Heart left ventricle (tissue), 16 donors: Measurements from ENCODE around the gene VPS35L. TPM values are rescaled to one million over a fixed set of nuclear protein-coding genes. Genes with fewer than 3 reads are reported as not detected.

Experiments used
- ATAC-seq, 4 donors: fragments of 200-7000 bp; cut with Tn5 transposase; one replicate each; pipeline ENCODE4 v1.9.1; 2020 to 2022; ENCODE audit warnings: moderate library complexity in 4 of 4, mild to moderate bottlenecking in 3 of 4, moderate number of reproducible peaks in 1 of 4
- DNase-seq, 5 donors: peaks; one replicate each; pipeline ENCODE4 v3.0.0-alpha.2; 2020
- H3K27ac ChIP-seq, 12 donors: fragments of 200-600 bp; sonication (generic) in 4 of 12; one replicate each; pipeline versions ENCODE4 v1.5.0 to v1.8.0; 2016 to 2022; ENCODE audit warnings: mild to moderate bottlenecking in 2 of 12
- H3K27me3 ChIP-seq, 9 donors: fragments of 200-600 bp; sonication (generic) in 2 of 9; one replicate each; pipeline versions ENCODE4 v1.5.1 to v1.8.0; 2016 to 2022; ENCODE audit warnings: mild to moderate bottlenecking in 3 of 9
- H3K36me3 ChIP-seq, 9 donors: fragments of 200-600 bp; sonication (generic) in 2 of 9; one replicate each; pipeline versions ENCODE4 v1.5.0 to v1.8.0; 2018 to 2022; ENCODE audit warnings: mild to moderate bottlenecking in 2 of 9
- H3K4me1 ChIP-seq, 12 donors: fragments of 200-600 bp; sonication (generic) in 4 of 12; one replicate each; pipeline versions ENCODE4 v1.5.0 to v1.8.0; 2016 to 2022; ENCODE audit warnings: mild to moderate bottlenecking in 3 of 12
- H3K4me3 ChIP-seq, 12 donors: fragments of 200-600 bp; sonication (generic) in 4 of 12; one replicate each; pipeline versions ENCODE4 v1.5.0 to v1.8.0; 2017 to 2022; ENCODE audit warnings: mild to moderate bottlenecking in 9 of 12, moderate library complexity in 4 of 12
- H3K9me3 ChIP-seq, 12 donors: fragments of 200-600 bp; sonication (generic) in 4 of 12; one replicate each; pipeline versions ENCODE4 v1.5.0 to v1.8.0; 2016 to 2022; ENCODE audit warnings: mild to moderate bottlenecking in 1 of 12
- POLR2A ChIP-seq, 2 donors: fragments of 450-650 bp; IDR thresholded peaks; one replicate each; pipeline ENCODE4 v1.6.1; 2017; ENCODE audit warnings: antibody characterized with exemption in 2 of 2, mild to moderate bottlenecking in 2 of 2, moderate library complexity in 2 of 2
- WGBS, 4 donors: extraction: QIAGEN DNeasy Blood & Tissue Kit in 2 of 4; methylation state at CpG; one replicate each; pipeline versions ENCODE4 v1.1.5 to v1.1.7; 2013 to 2018; 5-methylcytosine and 5-hydroxymethylcytosine counted together
- intact Hi-C, 10 donors: fragments of 100-400 bp; cut with DNase I; formaldehyde crosslinking; loops; one replicate each; pipeline versions ENCODE4 v1.11.1 to v1.14.2; 2022
- polyA plus RNA-seq, 2 donors: library from polyadenylated mRNA; stranded (reverse); fragments of 200-250 nt; gene quantifications; one replicate each; pipeline ENCODE4 v1.2.3, GENCODE V29; 2013
- total RNA-seq, 9 donors: library from RNA; depleted of rRNA in 2 of 9; stranded (reverse); fragments of >200 nt in 2 of 9; fragmentation: NEBNext Ultra II Directional in 3 of 9; extraction: Animal tissue kit (Norgen Biotek cat#: 25700) in 3 of 9; gene quantifications; one replicate each; pipeline versions ENCODE4 v1.1.0 to v1.2.4, GENCODE V29; 2016 to 2023
- TF ChIP-seq, protein P1 (sequence below), 12 donors: fragments of 200-600 bp; sonication (generic) in 4 of 12; IDR thresholded peaks; one replicate each; pipeline versions ENCODE4 v1.5.0 to v1.8.0; 2018 to 2022; ENCODE audit warnings: antibody characterized with exemption in 12 of 12, mild to moderate bottlenecking in 5 of 12
- donor health status: ischemic (EF 13 %, LVEDD 7.1; RV severe dilation, severe dysfunction).
- donor health status: healthy with polysubstance abuse.
- donor health status: DM: no; HTN: yes; CAD: no.
- donor health status: DM: no; HTN: no; CAD: no.
- donor health status: ischemic (EF 25% LVEDD 6.9; RV normal size, moderate dysfunction).
- donor health status: ischemic (EF 25% LVEDD 5.7; RV mildly dilated, moderate dysfunction).
- donor health status: healthy.
- donor health status: DM: yes; HTN: yes; CAD: no.
- donor health status: ischemic (EF 35%, LVEDD 5.7; RV mildly dilated, moderate dysfunction).
- donor health status: nonischemic (EF 11% LVEDD 7.7; RV severe dilation, severe dysfunction).
- donor health status: DM: yes; HTN: yes; CAD: no.
- donor health status: PGD.
- donor health status: ischemic (EF 29% LVEDD 5.4; RV normal size, mild dysfunction).
- donor health status: nonischemic (EF 23%, LVEDD 6.1; RV moderate dilation, normal function).

The VPS35L gene
- total and polyA plus RNA-seq, 11 donors = 13.7 to 47.3 (median 24.4) TPM

DNA sequence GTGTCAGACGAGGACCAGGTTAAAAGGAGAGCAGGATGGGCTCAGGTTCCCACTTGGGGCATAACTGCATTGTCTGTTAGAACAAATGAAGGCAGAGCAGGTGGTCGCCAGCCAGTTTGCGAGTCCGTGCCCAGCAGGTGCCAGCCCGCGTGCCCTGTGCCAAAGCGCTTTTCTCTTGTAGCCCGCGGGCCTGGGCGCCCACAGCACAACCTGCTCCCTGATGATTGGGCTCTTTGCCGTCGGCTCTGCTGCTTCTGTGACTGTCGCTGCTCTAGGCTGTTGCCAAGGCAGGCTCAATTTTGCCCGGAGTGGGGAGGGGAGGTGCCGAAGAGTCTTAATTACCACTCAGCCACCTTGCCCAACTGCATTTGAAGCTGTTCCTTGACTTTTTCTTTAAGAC is 141.5 kb downstream of the VPS35L start:
- DNase-seq (no peak), ATAC-seq (peak in 1 of 4 donors; percentile 8)
- Histone ChIP-seq H3K27me3 (no peaks in the 10 kb centered on the region), H3K4me1 (peaks cover 18 to 59% (median 44%) of the 10 kb centered on the region in 12 donors), H3K36me3 (peaks cover 0 to 52% (median 24%) of the 10 kb centered on the region in 9 donors), H3K27ac (peak overlapping the region; percentile 44 to 92 (median 82)), H3K9me3 (no peaks in the 10 kb centered on the region), H3K4me3 (no peak overlapping the region)
- no peak for TF ChIP-seq POLR2A (IDR thresholded peaks at IDR 0.05)
- TF ChIP-seq, protein P1, sequence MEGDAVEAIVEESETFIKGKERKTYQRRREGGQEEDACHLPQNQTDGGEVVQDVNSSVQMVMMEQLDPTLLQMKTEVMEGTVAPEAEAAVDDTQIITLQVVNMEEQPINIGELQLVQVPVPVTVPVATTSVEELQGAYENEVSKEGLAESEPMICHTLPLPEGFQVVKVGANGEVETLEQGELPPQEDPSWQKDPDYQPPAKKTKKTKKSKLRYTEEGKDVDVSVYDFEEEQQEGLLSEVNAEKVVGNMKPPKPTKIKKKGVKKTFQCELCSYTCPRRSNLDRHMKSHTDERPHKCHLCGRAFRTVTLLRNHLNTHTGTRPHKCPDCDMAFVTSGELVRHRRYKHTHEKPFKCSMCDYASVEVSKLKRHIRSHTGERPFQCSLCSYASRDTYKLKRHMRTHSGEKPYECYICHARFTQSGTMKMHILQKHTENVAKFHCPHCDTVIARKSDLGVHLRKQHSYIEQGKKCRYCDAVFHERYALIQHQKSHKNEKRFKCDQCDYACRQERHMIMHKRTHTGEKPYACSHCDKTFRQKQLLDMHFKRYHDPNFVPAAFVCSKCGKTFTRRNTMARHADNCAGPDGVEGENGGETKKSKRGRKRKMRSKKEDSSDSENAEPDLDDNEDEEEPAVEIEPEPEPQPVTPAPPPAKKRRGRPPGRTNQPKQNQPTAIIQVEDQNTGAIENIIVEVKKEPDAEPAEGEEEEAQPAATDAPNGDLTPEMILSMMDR (IDR thresholded peaks at IDR 0.05) = no peak
- WGBS, 4 donors = 90 to 97% (median 91%) methylated on average over 15 of the region's 15 CpGs
- intact Hi-C loops = loop anchor here in 5 of 10 donors (5.0 to 10.0 kb wide), 5 partner anchors 55 to 188 kb away; partner anchors contain the start of gene GPRC5B (in 2 of the 5)

DNA sequence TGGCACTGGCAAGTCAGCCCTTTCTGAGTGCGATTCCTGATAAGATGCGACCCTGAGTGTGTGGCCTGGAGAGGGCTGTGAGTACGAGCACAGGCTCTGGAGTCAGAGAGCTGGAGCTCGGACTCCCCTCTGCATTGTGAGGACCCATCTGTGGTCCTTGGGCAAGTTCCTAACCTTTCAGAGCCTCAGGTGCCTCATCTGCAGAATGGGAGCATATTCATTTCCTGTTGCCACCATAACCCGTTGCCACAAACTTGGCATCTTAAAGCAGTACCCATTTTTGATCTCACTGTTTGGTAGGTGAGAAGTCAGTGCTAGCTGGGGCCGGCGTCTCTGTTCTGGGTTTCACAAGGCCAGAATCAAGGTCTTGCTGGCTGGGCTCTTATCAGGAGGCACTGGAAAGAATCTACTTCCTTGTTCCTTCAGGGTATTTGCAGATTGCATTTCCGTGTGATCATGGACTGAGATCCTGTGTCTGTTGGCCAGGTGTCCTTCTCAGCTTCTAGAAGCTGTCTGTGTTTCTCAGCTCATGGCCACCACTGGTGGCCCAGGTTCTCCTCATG is 142.3 kb downstream of the VPS35L start:
- Histone ChIP-seq H3K27ac (peak overlapping the region in 9 of 12 donors; percentile 6 to 92 (median 82)), H3K27me3 (no peaks in the 10 kb centered on the region), H3K9me3 (no peaks in the 10 kb centered on the region), H3K4me1 (peaks cover 18 to 59% (median 44%) of the 10 kb centered on the region in 12 donors), H3K4me3 (no peak overlapping the region), H3K36me3 (peaks cover 0 to 53% (median 28%) of the 10 kb centered on the region in 9 donors)
- 71 to 76% (median 75%) methylated on average over 8 of the region's 8 CpGs for WGBS, 4 donors
- ATAC-seq (no peak), DNase-seq (no peak)
- TF ChIP-seq, protein P1 (IDR thresholded peaks at IDR 0.05) = no peak
- no peak for TF ChIP-seq POLR2A (IDR thresholded peaks at IDR 0.05)
- intact Hi-C loops = loop anchor here in 5 of 10 donors (5.0 to 10.0 kb wide), 5 partner anchors 54 to 187 kb away; partner anchors contain the start of gene GPRC5B (in 2 of the 5)

DNA sequence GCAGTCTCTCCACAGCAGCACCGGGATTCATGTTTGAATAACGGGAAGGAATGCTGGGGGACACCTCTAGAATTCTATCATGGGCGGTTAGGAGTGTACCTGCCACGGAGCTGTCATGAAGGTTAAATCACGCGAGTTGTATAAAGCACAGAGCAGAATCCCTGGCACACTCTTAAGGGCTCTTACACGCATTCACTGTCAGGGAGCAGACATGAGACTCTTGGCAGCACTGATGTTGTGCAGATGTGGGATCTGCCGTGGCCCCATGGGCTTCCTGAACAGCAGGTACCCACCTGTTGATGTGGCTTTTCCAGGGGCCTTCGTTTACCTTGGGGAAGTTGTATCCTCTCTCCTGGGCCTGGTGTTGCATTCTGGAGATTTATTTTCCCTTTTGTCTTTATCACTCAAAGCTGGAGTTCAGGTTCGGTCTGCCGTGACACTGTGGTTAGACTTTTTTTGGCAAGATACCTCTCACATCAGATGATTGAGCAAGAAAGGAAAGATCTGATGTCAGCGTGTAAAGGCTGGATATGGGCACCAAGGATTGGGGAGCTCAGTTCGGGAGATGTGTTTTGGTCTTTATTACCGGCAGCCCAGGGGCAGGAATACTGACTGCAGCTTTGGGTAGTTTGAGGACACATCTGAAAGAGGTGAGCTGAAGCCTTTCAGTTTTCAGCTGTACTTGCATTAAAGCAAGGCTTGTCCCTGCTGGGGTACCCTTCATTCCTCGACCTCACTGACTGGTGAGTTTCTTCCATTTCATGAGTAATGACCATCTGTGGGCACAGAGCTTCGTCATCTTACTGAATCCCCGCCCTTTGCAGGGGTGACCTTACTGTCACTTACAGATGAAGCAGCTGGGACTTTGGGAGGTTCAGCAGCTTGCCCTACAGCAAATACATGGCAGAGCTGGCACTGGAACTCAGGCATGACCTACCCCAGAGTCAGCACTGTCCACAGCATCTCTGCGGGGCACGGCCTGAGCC is 143.3 kb downstream of the VPS35L start:
- no peak for TF ChIP-seq POLR2A (IDR thresholded peaks at IDR 0.05)
- TF ChIP-seq, protein P1 (IDR thresholded peaks at IDR 0.05) = no peak
- peak in 2 of 4 donors; percentile 12 to 27 for ATAC-seq
- Histone ChIP-seq H3K4me3 (no peak overlapping the region), H3K27ac (peak overlapping the region in 10 of 12 donors; percentile 6 to 92 (median 82)), H3K4me1 (peaks cover 18 to 66% (median 44%) of the 10 kb centered on the region in 12 donors), H3K27me3 (no peaks in the 10 kb centered on the region), H3K36me3 (peaks cover 0 to 56% (median 37%) of the 10 kb centered on the region in 9 donors), H3K9me3 (no peaks in the 10 kb centered on the region)
- WGBS, 4 donors = 71 to 81% (median 79%) methylated on average over 18 to 19 of the region's 19 CpGs
- intact Hi-C loops = loop anchor here in 5 of 10 donors (5.0 to 10.0 kb wide), 5 partner anchors 54 to 186 kb away; partner anchors contain the start of gene GPRC5B (in 2 of the 5)
- no peak for DNase-seq
